KMS-11 (cell line): ENCODE measurements around the gene OXSR1.

Experiments
- H2AFZ ChIP-seq: fragments of 200-600 bp; sonication (generic); 2 replicates; pipeline ENCODE4 v1.6.1; 2016; ENCODE audit warnings: antibody characterized with exemption, mixed run types, low read depth
- H3K27ac ChIP-seq: fragments of 200-600 bp; sonication (generic); 2 replicates; pipeline ENCODE4 v1.6.1; 2016; ENCODE audit warnings: mild to moderate bottlenecking, mixed run types
- H3K27me3 ChIP-seq: fragments of 200-600 bp; sonication (generic); 2 replicates; pipeline ENCODE4 v1.6.1; 2017; ENCODE audit warnings: mild to moderate bottlenecking, low read depth, mixed run types, moderate library complexity; ENCODE audit not compliant: insufficient read depth
- H3K36me3 ChIP-seq: fragments of 200-600 bp; sonication (generic); 2 replicates; pipeline ENCODE4 v1.6.1; 2017; ENCODE audit warnings: mild to moderate bottlenecking, mixed run types; ENCODE audit not compliant: insufficient read depth
- H3K4me1 ChIP-seq: fragments of 200-600 bp; sonication (generic); 2 replicates; pipeline ENCODE4 v1.6.1; 2016; ENCODE audit warnings: mild to moderate bottlenecking, low read depth, mixed run types; ENCODE audit not compliant: poor library complexity, severe bottlenecking
- H3K4me2 ChIP-seq: fragments of 200-600 bp; sonication (generic); 2 replicates; pipeline ENCODE4 v1.7.0; 2016; ENCODE audit warnings: mild to moderate bottlenecking, mixed run types
- H3K4me3 ChIP-seq: fragments of 200-600 bp; sonication (generic); IDR thresholded peaks from 2 replicates; pipeline ENCODE4 v1.6.1; 2017; ENCODE audit warnings: low read depth, low read length, mixed read lengths; ENCODE audit not compliant: insufficient read depth
- H3K79me2 ChIP-seq: fragments of 200-600 bp; sonication (generic); 2 replicates; pipeline ENCODE4 v1.6.1; 2016; ENCODE audit warnings: low read depth, mixed run types; ENCODE audit not compliant: insufficient read depth
- H3K9ac ChIP-seq: fragments of 200-600 bp; sonication (generic); 2 replicates; pipeline ENCODE4 v1.6.1; 2016; ENCODE audit warnings: mild to moderate bottlenecking, mixed run types
- H4K20me1 ChIP-seq: fragments of 200-600 bp; sonication (generic); 2 replicates; pipeline ENCODE4 v1.6.1; 2016; ENCODE audit warnings: mild to moderate bottlenecking, mixed run types; ENCODE audit not compliant: insufficient read depth
- CTCF ChIP-seq: fragments of 200-600 bp; sonication (generic); conservative IDR thresholded peaks from 2 replicates; pipeline ENCODE4 v1.6.1; 2017; ENCODE audit warnings: low read depth, mild to moderate bottlenecking, antibody characterized with exemption, low read length, moderate library complexity, mixed read lengths

OXSR1 gene

GRCh38 chr3:38251197-38251596, 85.9 kb downstream of the OXSR1 start:
- H3K36me3 ChIP-seq: 0 out of 2 replicates have a peak, but pooled peaks cover 2% of the 10 kb centered on the region
- no peaks in the 10 kb centered on the region for H4K20me1 ChIP-seq
- no peaks in the 10 kb centered on the region for H3K27me3 ChIP-seq
- no peak overlapping the region for H3K9ac ChIP-seq
- H3K4me2 ChIP-seq: no peak overlapping the region
- no peak overlapping the region for H3K27ac ChIP-seq
- no peak for TF ChIP-seq CTCF
- H2AFZ ChIP-seq: no peak overlapping the region
- no peak overlapping the region for H3K4me3 ChIP-seq
- H3K79me2 ChIP-seq: no peaks in the 10 kb centered on the region
- no peaks in the 10 kb centered on the region for H3K4me1 ChIP-seq

GRCh38 chr3:38253704-38254103, 88.4 kb downstream of the OXSR1 start:
- Histone ChIP-seq H3K79me2 (no peaks in the 10 kb centered on the region), H3K4me3 (no peak overlapping the region), H3K27me3 (no peaks in the 10 kb centered on the region), H3K9ac (no peak overlapping the region), H3K36me3 (0 out of 2 replicates have a peak, but pooled peaks cover 2% of the 10 kb centered on the region), H3K4me1 (no peaks in the 10 kb centered on the region), H3K27ac (no peak overlapping the region), H3K4me2 (no peak overlapping the region), H2AFZ (no peak overlapping the region), H4K20me1 (no peaks in the 10 kb centered on the region)
- no peak for TF ChIP-seq CTCF

- Histone ChIP-seq H3K4me2 (no peak overlapping the region), H3K9ac (no peak overlapping the region), H3K79me2 (no peaks in the 10 kb centered on the region), H2AFZ (no peak overlapping the region), H3K36me3 (0 out of 2 replicates have a peak, but pooled peaks cover 2% of the 10 kb centered on the region), H3K27me3 (no peaks in the 10 kb centered on the region), H3K4me1 (no peaks in the 10 kb centered on the region), H3K27ac (no peak overlapping the region), H4K20me1 (no peaks in the 10 kb centered on the region), H3K4me3 (no peak overlapping the region)
- no peak for TF ChIP-seq CTCF
These were observed 89.5 kb downstream of the OXSR1 start for GRCh38 chr3:38254872-38255271.

- Histone ChIP-seq H3K4me2 (no peak overlapping the region), H3K4me1 (no peaks in the 10 kb centered on the region), H4K20me1 (no peaks in the 10 kb centered on the region), H3K27me3 (no peaks in the 10 kb centered on the region), H2AFZ (no peak overlapping the region), H3K36me3 (0 out of 2 replicates have a peak, but pooled peaks cover 2% of the 10 kb centered on the region), H3K27ac (no peak overlapping the region), H3K79me2 (no peaks in the 10 kb centered on the region), H3K9ac (no peak overlapping the region), H3K4me3 (no peak overlapping the region)
- TF ChIP-seq CTCF: no peak
These were observed 90.3 kb downstream of the OXSR1 start for GRCh38 chr3:38255627-38256026.
